ENCODE data around the gene DDIT4. TPM values are rescaled to one million over a fixed set of nuclear protein-coding genes. Genes with fewer than 3 reads are reported as not detected.

The DDIT4 gene
- total and polyA plus RNA-seq, 9 of the 15 experiments (the other 6 are each of a cell fraction or from before 2014, with no cell fraction given), result 8.2 to 675 (median 159) TPM

GRCh38 chr10:72308320-72308987 is 34.7 kb downstream of the DDIT4 start (continued):
- TF ChIP-seq ZNF57 (CRISPR knock-in tag; IDR thresholded peaks at IDR 0.05) (no peak), SRSF1 (IDR thresholded peaks at IDR 0.05; ENCODE audit: low read depth, low read length) (no peak), POLR2A (conservative IDR thresholded peaks at IDR 0.05) (peak; percentile 74), NFXL1 (CRISPR knock-in tag; IDR thresholded peaks at IDR 0.05) (no peak), ATF3 (IDR thresholded peaks at IDR 0.05) (peak; percentile 96), ATF3 (CRISPR knock-in tag; conservative IDR thresholded peaks at IDR 0.05) (peak; percentile 72; the same call in 1 of the 2 replicates), C11orf30 (IDR thresholded peaks at IDR 0.05; ENCODE audit: low read depth) (no peak), JUNB (CRISPR knock-in tag; conservative IDR thresholded peaks at IDR 0.05) (no peak; the same call in 1 of the 2 replicates), ZNF449 (CRISPR knock-in tag; IDR thresholded peaks at IDR 0.05) (peak; percentile 75), SRSF7 (optimal IDR thresholded peaks at IDR 0.05; ENCODE audit: low read depth, low read length) (no peak), CREB1 (IDR thresholded peaks at IDR 0.05) (peak; percentile 30; the same call in 1 of the 2 replicates), CREB1 (CRISPR knock-in tag; IDR thresholded peaks at IDR 0.05) (no peak), PHB (CRISPR knock-in tag; IDR thresholded peaks at IDR 0.05) (no peak), ZKSCAN1 (IDR thresholded peaks at IDR 0.05; ENCODE audit: low read depth, low read length) (peak; percentile 89; the same call in 1 of the 2 replicates)
- TF ChIP-seq, protein P1, sequence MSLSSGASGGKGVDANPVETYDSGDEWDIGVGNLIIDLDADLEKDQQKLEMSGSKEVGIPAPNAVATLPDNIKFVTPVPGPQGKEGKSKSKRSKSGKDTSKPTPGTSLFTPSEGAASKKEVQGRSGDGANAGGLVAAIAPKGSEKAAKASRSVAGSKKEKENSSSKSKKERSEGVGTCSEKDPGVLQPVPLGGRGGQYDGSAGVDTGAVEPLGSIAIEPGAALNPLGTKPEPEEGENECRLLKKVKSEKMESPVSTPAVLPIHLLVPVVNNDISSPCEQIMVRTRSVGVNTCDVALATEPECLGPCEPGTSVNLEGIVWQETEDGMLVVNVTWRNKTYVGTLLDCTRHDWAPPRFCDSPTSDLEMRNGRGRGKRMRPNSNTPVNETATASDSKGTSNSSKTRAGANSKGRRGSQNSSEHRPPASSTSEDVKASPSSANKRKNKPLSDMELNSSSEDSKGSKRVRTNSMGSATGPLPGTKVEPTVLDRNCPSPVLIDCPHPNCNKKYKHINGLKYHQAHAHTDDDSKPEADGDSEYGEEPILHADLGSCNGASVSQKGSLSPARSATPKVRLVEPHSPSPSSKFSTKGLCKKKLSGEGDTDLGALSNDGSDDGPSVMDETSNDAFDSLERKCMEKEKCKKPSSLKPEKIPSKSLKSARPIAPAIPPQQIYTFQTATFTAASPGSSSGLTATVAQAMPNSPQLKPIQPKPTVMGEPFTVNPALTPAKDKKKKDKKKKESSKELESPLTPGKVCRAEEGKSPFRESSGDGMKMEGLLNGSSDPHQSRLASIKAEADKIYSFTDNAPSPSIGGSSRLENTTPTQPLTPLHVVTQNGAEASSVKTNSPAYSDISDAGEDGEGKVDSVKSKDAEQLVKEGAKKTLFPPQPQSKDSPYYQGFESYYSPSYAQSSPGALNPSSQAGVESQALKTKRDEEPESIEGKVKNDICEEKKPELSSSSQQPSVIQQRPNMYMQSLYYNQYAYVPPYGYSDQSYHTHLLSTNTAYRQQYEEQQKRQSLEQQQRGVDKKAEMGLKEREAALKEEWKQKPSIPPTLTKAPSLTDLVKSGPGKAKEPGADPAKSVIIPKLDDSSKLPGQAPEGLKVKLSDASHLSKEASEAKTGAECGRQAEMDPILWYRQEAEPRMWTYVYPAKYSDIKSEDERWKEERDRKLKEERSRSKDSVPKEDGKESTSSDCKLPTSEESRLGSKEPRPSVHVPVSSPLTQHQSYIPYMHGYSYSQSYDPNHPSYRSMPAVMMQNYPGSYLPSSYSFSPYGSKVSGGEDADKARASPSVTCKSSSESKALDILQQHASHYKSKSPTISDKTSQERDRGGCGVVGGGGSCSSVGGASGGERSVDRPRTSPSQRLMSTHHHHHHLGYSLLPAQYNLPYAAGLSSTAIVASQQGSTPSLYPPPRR (CRISPR knock-in tag; IDR thresholded peaks at IDR 0.05; ENCODE audit: borderline replicate concordance), result peak; percentile 43; the same call in 1 of the 2 replicates
- TF ChIP-seq, protein P2, sequence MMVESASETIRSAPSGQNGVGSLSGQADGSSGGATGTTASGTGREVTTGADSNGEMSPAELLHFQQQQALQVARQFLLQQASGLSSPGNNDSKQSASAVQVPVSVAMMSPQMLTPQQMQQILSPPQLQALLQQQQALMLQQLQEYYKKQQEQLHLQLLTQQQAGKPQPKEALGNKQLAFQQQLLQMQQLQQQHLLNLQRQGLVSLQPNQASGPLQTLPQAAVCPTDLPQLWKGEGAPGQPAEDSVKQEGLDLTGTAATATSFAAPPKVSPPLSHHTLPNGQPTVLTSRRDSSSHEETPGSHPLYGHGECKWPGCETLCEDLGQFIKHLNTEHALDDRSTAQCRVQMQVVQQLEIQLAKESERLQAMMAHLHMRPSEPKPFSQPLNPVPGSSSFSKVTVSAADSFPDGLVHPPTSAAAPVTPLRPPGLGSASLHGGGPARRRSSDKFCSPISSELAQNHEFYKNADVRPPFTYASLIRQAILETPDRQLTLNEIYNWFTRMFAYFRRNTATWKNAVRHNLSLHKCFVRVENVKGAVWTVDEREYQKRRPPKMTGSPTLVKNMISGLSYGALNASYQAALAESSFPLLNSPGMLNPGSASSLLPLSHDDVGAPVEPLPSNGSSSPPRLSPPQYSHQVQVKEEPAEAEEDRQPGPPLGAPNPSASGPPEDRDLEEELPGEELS (CRISPR knock-in tag; IDR thresholded peaks at IDR 0.05; ENCODE audit: borderline replicate concordance), result no peak
- TF ChIP-seq, protein P3, sequence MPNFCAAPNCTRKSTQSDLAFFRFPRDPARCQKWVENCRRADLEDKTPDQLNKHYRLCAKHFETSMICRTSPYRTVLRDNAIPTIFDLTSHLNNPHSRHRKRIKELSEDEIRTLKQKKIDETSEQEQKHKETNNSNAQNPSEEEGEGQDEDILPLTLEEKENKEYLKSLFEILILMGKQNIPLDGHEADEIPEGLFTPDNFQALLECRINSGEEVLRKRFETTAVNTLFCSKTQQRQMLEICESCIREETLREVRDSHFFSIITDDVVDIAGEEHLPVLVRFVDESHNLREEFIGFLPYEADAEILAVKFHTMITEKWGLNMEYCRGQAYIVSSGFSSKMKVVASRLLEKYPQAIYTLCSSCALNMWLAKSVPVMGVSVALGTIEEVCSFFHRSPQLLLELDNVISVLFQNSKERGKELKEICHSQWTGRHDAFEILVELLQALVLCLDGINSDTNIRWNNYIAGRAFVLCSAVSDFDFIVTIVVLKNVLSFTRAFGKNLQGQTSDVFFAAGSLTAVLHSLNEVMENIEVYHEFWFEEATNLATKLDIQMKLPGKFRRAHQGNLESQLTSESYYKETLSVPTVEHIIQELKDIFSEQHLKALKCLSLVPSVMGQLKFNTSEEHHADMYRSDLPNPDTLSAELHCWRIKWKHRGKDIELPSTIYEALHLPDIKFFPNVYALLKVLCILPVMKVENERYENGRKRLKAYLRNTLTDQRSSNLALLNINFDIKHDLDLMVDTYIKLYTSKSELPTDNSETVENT (CRISPR knock-in tag; IDR thresholded peaks at IDR 0.05), result peak; percentile 23; the same call in 1 of the 2 replicates
